ENCODE results near the gene EYS. TPM values are rescaled to one million over a fixed set of nuclear protein-coding genes. Genes with fewer than 3 reads are reported as not detected.

The EYS gene
- total RNA-seq, 2 experiments from 2014 or later = not detected

DNA sequence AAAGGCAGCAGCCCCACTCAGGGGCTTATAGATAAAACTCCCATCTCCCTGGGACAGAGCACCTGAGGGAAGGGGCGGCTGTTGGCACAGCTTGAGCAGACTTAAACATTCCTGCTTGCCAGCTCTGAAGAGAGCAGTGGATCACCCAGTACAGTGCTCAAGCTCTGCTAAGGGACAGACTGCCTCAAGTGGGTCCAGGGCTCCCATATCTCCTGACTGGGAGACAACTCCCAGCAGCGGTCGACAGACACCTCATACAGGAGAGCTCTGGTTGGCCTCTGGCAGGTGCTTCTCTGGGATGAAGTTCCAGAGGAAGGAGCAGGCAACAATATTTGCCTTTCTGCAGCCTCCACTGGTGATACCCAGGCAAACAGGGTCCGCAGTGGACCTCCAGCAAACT, 810.1 kb downstream of the EYS start:
- H3K9me3 Mint-ChIP-seq = peaks cover 3% of the 10 kb centered on the region
- ATAC-seq (ENCODE audit: low read depth) (no peak), DNase-seq (no peak)
- POLR2A ChIA-PET = no interaction called here
- H3K27ac Mint-ChIP-seq = no peak overlapping the region
- no peaks in the 10 kb centered on the region for H3K4me1 Mint-ChIP-seq
- H3K36me3 Mint-ChIP-seq = no peaks in the 10 kb centered on the region
- no peak overlapping the region for H3K4me3 Mint-ChIP-seq
- H3K27me3 Mint-ChIP-seq = no peaks in the 10 kb centered on the region

DNA sequence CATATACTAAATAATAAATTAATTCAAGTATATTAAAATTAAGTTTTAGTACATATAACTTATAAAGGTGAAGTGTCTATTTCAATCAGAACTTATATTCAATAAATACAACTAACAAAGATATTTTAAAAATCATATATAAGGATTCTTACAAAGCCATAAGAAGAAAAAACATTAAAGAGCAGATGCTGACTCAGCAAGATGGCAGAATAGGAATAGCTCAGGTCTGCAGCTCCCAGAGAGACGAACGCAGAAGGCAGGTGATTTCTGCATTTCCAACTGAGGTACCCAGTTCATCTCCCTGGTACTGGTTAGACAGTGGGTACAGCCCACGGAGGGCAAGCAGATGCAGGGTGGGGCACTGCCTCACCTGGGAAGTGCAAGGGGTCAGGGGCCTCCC, 811.1 kb downstream of the EYS start:
- no peaks in the 10 kb centered on the region for H3K4me1 Mint-ChIP-seq
- ATAC-seq (ENCODE audit: low read depth) = no peak
- H3K36me3 Mint-ChIP-seq = no peaks in the 10 kb centered on the region
- POLR2A ChIA-PET = no interaction called here
- no peak for DNase-seq
- H3K27ac Mint-ChIP-seq = no peak overlapping the region
- no peaks in the 10 kb centered on the region for H3K27me3 Mint-ChIP-seq
- no peak overlapping the region for H3K4me3 Mint-ChIP-seq
- peaks cover 3% of the 10 kb centered on the region for H3K9me3 Mint-ChIP-seq

DNA sequence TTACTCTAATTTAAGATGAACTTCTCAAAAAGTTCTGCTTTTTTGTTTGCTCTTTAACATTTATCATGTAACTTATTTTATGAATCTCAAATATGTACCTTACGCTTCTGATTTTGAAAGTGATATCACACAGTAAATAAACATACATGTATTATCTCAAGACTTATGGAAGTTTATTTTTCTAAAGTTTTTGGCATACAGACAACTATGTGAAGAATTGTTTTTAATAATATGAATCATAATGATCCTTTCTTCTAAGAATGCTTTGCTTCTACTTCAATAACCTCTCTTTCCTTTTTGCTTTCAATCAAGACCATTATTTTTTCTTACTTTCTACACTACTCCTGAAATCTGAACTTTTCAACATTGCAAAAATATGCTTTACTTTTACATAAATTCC, 816.4 kb downstream of the EYS start:
- H3K36me3 Mint-ChIP-seq = no peaks in the 10 kb centered on the region
- no peaks in the 10 kb centered on the region for H3K27me3 Mint-ChIP-seq
- peaks cover 2% of the 10 kb centered on the region for H3K9me3 Mint-ChIP-seq
- DNase-seq (no peak), ATAC-seq (ENCODE audit: low read depth) (no peak)
- H3K27ac Mint-ChIP-seq = no peak overlapping the region
- H3K4me1 Mint-ChIP-seq = no peaks in the 10 kb centered on the region
- H3K4me3 Mint-ChIP-seq = no peak overlapping the region
- POLR2A ChIA-PET = no interaction called here

DNA sequence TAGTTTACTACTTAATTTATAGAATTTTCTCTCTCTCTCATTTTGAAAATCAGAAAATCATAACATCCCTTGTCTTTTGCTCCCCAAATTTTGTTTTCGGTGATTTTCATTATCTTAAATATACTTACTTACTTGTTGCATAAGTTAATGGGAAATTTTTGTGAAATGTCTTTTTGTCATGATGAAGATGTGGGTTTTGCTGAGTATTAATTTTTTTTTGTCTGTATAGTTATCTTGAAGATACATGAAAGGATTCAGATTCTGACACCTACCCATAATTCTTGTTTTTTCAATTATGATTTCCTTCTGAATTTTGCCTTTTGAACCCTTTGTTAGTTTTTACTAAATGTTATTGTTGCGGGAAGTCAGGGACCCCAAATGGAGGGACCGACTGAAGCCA, 817.9 kb downstream of the EYS start:
- ATAC-seq (ENCODE audit: low read depth) (no peak), DNase-seq (no peak)
- POLR2A ChIA-PET = no interaction called here
- Mint-ChIP-seq H3K36me3 (no peaks in the 10 kb centered on the region), H3K27me3 (no peaks in the 10 kb centered on the region), H3K27ac (no peak overlapping the region), H3K4me3 (no peak overlapping the region), H3K4me1 (no peaks in the 10 kb centered on the region), H3K9me3 (peaks cover 2% of the 10 kb centered on the region)

DNA sequence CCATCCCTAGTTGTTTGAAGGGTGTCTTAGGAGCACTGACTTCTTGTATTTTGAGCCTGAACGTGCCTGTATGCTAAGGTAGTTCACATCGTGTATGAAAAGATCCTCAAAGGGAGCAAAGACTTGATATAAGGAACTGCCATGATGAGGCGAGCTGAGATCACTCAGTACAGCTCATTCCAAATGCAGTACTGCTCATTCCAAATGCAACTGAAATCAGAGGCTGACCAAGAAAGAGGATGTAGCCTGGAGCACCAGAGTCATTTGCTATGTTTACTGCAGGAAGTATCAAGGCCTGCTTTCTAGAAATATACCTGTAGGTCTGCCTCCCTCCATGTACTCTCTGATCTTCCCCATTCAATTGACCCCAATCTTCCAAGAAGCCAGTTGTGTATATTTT, 832.2 kb downstream of the EYS start:
- DNase-seq (no peak), ATAC-seq (ENCODE audit: low read depth) (no peak)
- Mint-ChIP-seq H3K27me3 (no peaks in the 10 kb centered on the region), H3K4me3 (no peak overlapping the region), H3K4me1 (no peaks in the 10 kb centered on the region), H3K9me3 (peaks cover 7% of the 10 kb centered on the region), H3K36me3 (no peaks in the 10 kb centered on the region), H3K27ac (no peak overlapping the region)
- POLR2A ChIA-PET = no interaction called here

DNA sequence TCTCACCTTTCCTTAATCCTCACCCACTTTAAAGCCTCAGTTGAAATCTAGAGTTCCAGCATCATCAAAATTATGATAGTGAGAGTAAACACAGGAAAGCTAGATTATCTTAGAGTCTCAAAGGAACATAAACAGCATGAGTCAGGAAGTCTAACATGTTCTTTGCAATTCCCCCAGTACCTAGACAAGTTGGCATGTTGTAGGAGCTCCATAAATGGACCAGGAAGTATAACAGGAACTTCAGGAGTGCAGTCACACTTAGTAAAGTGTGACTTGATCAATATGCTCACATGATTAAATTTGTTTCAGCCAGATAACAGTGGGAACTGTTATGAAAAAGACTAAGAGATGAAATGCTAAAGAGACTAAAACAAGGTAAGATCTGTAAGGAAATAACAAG, 834.4 kb downstream of the EYS start:
- Mint-ChIP-seq H3K36me3 (no peaks in the 10 kb centered on the region), H3K27me3 (no peaks in the 10 kb centered on the region), H3K4me3 (no peak overlapping the region), H3K4me1 (no peaks in the 10 kb centered on the region), H3K27ac (no peak overlapping the region), H3K9me3 (peaks cover 7% of the 10 kb centered on the region)
- ATAC-seq (ENCODE audit: low read depth) = no peak
- POLR2A ChIA-PET = no interaction called here
- DNase-seq = no peak

DNA sequence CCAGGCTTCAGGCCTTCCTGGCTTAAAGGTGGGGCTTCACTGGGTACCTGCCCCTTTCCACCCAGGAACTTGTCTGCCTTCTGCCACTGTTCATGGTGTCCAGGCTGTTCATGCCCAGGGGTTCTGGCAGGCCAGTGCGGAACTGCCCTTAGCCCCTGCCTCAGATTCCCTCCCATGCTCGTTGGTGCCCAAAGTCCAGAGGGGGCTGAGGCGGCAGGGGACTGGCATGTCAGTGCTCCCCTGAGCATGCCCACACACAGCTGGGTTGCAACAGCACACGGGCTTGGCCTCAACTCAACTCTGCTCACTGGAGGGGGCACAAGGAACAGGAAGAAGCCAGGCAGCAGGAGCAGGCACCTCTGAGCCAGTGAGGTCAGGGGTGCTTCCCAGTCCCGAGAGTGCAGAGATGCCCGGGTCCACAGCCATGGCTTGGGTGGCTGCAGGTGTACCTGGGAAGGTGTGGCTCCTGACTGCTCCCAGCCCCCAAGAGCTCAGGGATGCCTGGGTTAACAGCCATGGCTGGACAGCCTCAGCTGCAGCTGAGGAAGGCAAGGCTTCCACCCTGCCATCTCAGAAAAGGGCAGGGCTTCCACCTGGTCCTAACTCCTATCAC, 845.9 kb downstream of the EYS start:
- no peaks in the 10 kb centered on the region for H3K36me3 Mint-ChIP-seq
- ATAC-seq (ENCODE audit: low read depth) (no peak), DNase-seq (no peak)
- H3K4me3 Mint-ChIP-seq = no peak overlapping the region
- no peaks in the 10 kb centered on the region for H3K4me1 Mint-ChIP-seq
- H3K9me3 Mint-ChIP-seq = peaks cover 2% of the 10 kb centered on the region
- H3K27ac Mint-ChIP-seq = no peak overlapping the region
- POLR2A ChIA-PET = no interaction called here
- no peaks in the 10 kb centered on the region for H3K27me3 Mint-ChIP-seq

DNA sequence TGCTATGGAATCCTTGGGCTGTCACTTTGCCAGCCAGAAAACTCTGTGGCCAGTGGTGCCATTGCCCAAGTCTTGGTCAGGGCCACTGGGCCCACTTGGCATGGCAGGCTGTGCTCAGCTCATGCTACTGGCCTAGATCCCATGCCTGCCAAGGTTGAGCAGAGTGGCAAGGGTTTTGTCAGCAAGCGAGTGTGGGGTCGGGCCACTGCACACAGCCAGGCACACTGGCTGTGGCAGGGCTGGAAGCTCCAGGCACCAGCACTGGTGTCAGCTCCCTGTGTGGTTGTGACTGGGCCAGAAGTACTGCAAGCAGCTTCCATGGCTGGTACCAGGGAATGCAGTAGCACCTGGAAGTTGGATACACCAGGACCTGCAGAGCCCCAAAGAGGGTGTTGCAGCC, 846.8 kb downstream of the EYS start:
- Mint-ChIP-seq H3K4me3 (no peak overlapping the region), H3K9me3 (no peaks in the 10 kb centered on the region), H3K4me1 (no peaks in the 10 kb centered on the region), H3K27ac (no peak overlapping the region), H3K27me3 (no peaks in the 10 kb centered on the region), H3K36me3 (no peaks in the 10 kb centered on the region)
- DNase-seq (no peak), ATAC-seq (ENCODE audit: low read depth) (no peak)
- POLR2A ChIA-PET = no interaction called here

DNA sequence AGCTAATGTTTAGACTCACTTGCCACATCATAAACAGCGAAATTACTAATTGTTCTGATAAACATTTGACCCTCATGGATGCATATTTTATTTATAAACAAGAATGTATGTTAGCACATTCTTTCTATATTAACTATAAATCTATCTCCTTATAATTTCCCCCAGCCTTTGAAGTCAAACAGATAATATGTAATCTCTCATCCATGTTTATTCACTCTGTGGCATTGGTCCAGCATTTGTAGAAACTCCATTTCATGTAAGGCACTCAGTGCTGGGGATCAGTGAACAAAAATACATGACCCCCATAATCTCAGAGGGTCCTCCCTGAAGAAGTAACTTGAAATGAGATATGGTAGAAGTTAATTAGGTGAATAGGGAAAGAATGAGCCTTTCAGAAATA, 856.9 kb downstream of the EYS start:
- ATAC-seq (ENCODE audit: low read depth) = no peak
- Mint-ChIP-seq H3K4me3 (no peak overlapping the region), H3K4me1 (no peaks in the 10 kb centered on the region), H3K9me3 (peaks cover 9% of the 10 kb centered on the region), H3K36me3 (no peaks in the 10 kb centered on the region), H3K27me3 (no peaks in the 10 kb centered on the region), H3K27ac (no peak overlapping the region)
- POLR2A ChIA-PET = no interaction called here
- no peak for DNase-seq

DNA sequence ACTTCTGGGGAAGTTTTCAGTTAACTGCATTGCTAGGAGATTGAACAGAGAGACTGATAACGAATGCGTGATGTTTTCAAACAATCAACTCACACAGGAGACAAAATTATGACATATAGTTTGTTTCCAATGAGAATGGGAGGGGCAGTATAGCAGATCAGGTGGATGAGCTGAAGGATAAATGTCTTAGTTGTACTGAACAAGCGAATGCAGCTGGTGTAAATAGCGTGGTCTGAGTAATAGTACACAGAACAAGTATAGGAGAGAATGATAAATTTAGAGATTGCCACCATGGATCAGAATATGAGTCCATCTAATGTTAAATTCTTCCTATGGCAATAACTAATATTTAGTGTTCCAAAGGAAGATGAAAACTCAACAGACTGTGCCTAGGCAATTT, 858.6 kb downstream of the EYS start:
- Mint-ChIP-seq H3K4me1 (no peaks in the 10 kb centered on the region), H3K9me3 (peaks cover 9% of the 10 kb centered on the region), H3K4me3 (no peak overlapping the region), H3K27me3 (no peaks in the 10 kb centered on the region), H3K27ac (no peak overlapping the region), H3K36me3 (no peaks in the 10 kb centered on the region)
- POLR2A ChIA-PET = no interaction called here
- DNase-seq (no peak), ATAC-seq (ENCODE audit: low read depth) (no peak)

DNA sequence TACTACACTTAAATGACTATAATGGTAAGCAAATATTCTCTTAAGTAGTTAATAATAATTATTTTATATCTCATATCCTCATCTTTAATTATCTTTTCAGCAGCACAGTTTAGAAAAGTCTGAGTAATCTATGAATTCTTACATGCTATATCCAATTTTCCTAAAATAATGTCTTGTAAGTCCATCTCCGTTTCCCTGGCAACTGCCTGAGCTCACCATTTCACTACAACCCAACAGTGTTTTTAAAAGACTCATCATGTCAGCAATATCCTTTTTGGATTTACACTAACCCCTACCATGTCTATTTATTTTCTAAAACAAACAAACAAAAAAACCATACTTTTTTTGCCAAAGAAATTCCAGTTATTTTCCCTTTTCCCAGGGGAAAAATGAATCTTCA, 859.6 kb downstream of the EYS start:
- POLR2A ChIA-PET = no interaction called here
- Mint-ChIP-seq H3K9me3 (peaks cover 7% of the 10 kb centered on the region), H3K36me3 (no peaks in the 10 kb centered on the region), H3K27ac (no peak overlapping the region), H3K4me3 (no peak overlapping the region), H3K27me3 (no peaks in the 10 kb centered on the region), H3K4me1 (no peaks in the 10 kb centered on the region)
- no peak for ATAC-seq (ENCODE audit: low read depth)
- no peak for DNase-seq

DNA sequence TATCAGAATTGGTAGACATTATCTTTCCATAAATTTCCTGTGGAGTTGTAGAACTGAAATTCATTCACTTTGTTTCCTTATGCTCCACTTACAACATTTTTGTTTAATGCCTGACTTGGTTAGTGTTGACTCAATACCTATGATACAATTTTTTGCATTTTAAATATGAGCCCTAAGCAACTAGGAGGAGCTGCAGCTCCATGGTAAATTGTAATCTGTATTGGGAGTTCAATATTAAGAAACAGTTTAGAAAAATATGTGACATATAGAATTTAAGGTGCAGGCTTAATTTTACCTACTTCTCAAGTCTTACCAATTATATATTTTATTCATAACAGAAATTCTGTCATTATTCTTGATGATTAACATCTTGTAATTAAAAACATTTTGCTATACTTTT, 868.3 kb downstream of the EYS start:
- Mint-ChIP-seq H3K27ac (no peak overlapping the region), H3K27me3 (no peaks in the 10 kb centered on the region), H3K9me3 (peaks cover 2% of the 10 kb centered on the region), H3K4me3 (no peak overlapping the region), H3K4me1 (no peaks in the 10 kb centered on the region), H3K36me3 (no peaks in the 10 kb centered on the region)
- POLR2A ChIA-PET = no interaction called here
- ATAC-seq (ENCODE audit: low read depth) (no peak), DNase-seq (no peak)

DNA sequence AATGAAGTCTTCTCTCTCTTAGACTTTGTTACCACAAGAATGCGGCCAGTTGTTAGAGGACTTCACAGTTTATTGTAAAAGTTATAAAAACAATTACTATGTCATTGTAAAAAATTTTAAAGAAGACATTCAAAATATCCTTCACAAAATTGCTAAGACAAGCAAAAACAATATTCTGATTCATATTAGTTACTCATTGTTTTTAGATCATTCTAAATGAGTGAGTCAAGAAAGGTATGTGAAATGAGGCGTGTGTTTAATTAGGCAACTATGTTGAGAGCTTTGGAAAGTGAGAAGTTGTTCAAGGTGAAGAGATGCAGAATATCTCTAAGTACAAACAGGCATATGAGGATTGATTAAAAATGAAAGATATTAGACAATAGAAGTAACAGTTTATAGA, 875.3 kb downstream of the EYS start:
- Mint-ChIP-seq H3K36me3 (no peaks in the 10 kb centered on the region), H3K27me3 (no peaks in the 10 kb centered on the region), H3K27ac (no peak overlapping the region), H3K4me1 (no peaks in the 10 kb centered on the region), H3K9me3 (no peaks in the 10 kb centered on the region), H3K4me3 (no peak overlapping the region)
- ATAC-seq (ENCODE audit: low read depth) = no peak
- no peak for DNase-seq
- POLR2A ChIA-PET = no interaction called here

DNA sequence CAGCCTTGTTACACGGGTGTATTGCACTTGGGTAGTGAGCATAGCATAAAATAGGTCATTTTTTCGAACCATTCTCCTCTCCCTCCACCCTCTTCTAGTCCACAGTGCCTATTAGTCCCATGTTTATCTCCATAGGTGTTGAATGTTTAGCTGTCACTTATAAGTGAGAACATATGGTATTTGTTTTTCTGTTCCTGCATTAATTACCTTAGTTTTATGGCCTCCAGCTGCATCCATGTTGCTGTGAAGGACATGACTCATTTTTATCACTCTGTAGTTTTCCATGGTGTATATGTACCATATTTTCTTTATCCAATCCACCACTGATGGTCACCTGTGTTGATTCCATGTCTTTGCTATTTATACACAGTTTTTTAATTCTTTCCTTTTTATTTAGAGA, 889.5 kb downstream of the EYS start:
- POLR2A ChIA-PET = no interaction called here
- H3K4me3 Mint-ChIP-seq = no peak overlapping the region
- H3K27me3 Mint-ChIP-seq = no peaks in the 10 kb centered on the region
- ATAC-seq (ENCODE audit: low read depth) (no peak), DNase-seq (no peak)
- H3K36me3 Mint-ChIP-seq = no peaks in the 10 kb centered on the region
- no peaks in the 10 kb centered on the region for H3K4me1 Mint-ChIP-seq
- H3K27ac Mint-ChIP-seq = no peak overlapping the region
- no peaks in the 10 kb centered on the region for H3K9me3 Mint-ChIP-seq

DNA sequence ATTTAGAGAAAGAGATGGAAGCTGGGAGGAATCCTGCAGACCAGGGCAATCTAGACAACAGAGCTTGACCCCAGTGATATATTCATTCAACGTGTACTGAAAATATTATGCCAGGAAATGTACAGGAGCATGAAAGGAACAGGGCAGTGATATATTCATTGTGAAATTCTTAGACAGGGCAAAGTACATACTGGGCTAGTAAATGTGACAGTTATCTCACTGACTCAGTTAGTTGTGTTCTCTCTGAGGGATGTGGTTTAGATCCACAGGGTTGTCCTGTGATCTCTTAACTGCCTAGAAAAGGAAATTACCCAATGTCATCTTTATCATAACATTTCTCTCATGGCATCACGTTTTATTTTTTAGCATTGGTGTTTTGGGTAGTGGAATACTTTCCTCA, 891.3 kb downstream of the EYS start:
- H3K27me3 Mint-ChIP-seq = no peaks in the 10 kb centered on the region
- ATAC-seq (ENCODE audit: low read depth) = no peak
- POLR2A ChIA-PET = no interaction called here
- no peaks in the 10 kb centered on the region for H3K4me1 Mint-ChIP-seq
- no peaks in the 10 kb centered on the region for H3K36me3 Mint-ChIP-seq
- H3K27ac Mint-ChIP-seq = no peak overlapping the region
- DNase-seq = no peak
- H3K9me3 Mint-ChIP-seq = no peaks in the 10 kb centered on the region
- H3K4me3 Mint-ChIP-seq = no peak overlapping the region

Data from activated naive CD8-positive, alpha-beta T cell treated with anti-CD3 and anti-CD28 coated beads, Interleukin-2, amount 10 ng/mL, durations not matched to agents 7 days and 5 days (primary cell).